IPS-20b (cell line): ENCODE measurements around the gene PTPRQ.

Experiments used
- H3K27ac ChIP-seq: one replicate; pipeline ENCODE4 v1.5.1; 2013; ENCODE audit warnings: low read length
- H3K27me3 ChIP-seq: 2 replicates; pipeline ENCODE4 v1.6.1; 2013; ENCODE audit warnings: mild to moderate bottlenecking, low read length, inconsistent platforms; ENCODE audit not compliant: insufficient read depth
- H3K36me3 ChIP-seq: 2 replicates; pipeline ENCODE4 v1.6.1; 2013; ENCODE audit warnings: low read depth, mild to moderate bottlenecking, inconsistent platforms, low read length, moderate library complexity; ENCODE audit not compliant: insufficient read depth
- H3K4me1 ChIP-seq: 2 replicates; pipeline ENCODE4 v1.6.1; 2013; ENCODE audit warnings: mild to moderate bottlenecking, control low read depth, inconsistent platforms, low read length, moderate library complexity; ENCODE audit not compliant: insufficient read depth
- H3K4me3 ChIP-seq: 2 replicates; pipeline ENCODE4 v1.5.1; 2013; ENCODE audit warnings: mild to moderate bottlenecking, low read length, inconsistent platforms
- H3K9ac ChIP-seq: 2 replicates; pipeline ENCODE4 v1.6.1; 2013; ENCODE audit warnings: low read depth, mild to moderate bottlenecking, inconsistent platforms, low read length, moderate library complexity
- H3K9me3 ChIP-seq: 2 replicates; pipeline ENCODE4 v1.6.1; 2013; ENCODE audit warnings: mild to moderate bottlenecking, low read depth, low read length, inconsistent platforms; ENCODE audit not compliant: insufficient read depth

The PTPRQ gene

GRCh38 chr12:80443974-80444666, at the start of gene PTPRQ:
TSS of gene PTPRQ (plus strand) at chr12:80444235. CDS start at chr12:80444346, 111 bp downstream.
- H3K36me3 ChIP-seq, result no peaks in the 10 kb centered on the region
- no peak within 1 kb of the TSS for H3K27ac ChIP-seq
- H3K9me3 ChIP-seq, result no peaks in the 10 kb centered on the region
- H3K4me1 ChIP-seq, result no peaks in the 10 kb centered on the region
- no peaks in the 10 kb centered on the region for H3K27me3 ChIP-seq
- no peak within 1 kb of the TSS for H3K9ac ChIP-seq
- no peak within 1 kb of the TSS for H3K4me3 ChIP-seq

- Histone ChIP-seq H3K27ac (no peak overlapping the region), H3K9ac (no peak overlapping the region), H3K36me3 (no peaks in the 10 kb centered on the region), H3K27me3 (no peaks in the 10 kb centered on the region), H3K9me3 (no peaks in the 10 kb centered on the region), H3K4me3 (no peak overlapping the region), H3K4me1 (no peaks in the 10 kb centered on the region)
Measured at GRCh38 chr12:80400571-80400991, 43.5 kb upstream of the PTPRQ start.

GRCh38 chr12:80401191-80401590, 42.8 kb upstream of the PTPRQ start:
- Histone ChIP-seq H3K27ac (no peak overlapping the region), H3K4me3 (no peak overlapping the region), H3K27me3 (no peaks in the 10 kb centered on the region), H3K4me1 (no peaks in the 10 kb centered on the region), H3K36me3 (no peaks in the 10 kb centered on the region), H3K9me3 (no peaks in the 10 kb centered on the region), H3K9ac (no peak overlapping the region)

- Histone ChIP-seq H3K4me3 (no peak overlapping the region), H3K36me3 (no peaks in the 10 kb centered on the region), H3K9me3 (no peaks in the 10 kb centered on the region), H3K4me1 (no peaks in the 10 kb centered on the region), H3K9ac (no peak overlapping the region), H3K27ac (no peak overlapping the region), H3K27me3 (no peaks in the 10 kb centered on the region)
Measured at GRCh38 chr12:80404629-80405028, 39.4 kb upstream of the PTPRQ start.

GRCh38 chr12:80406253-80406652, 37.8 kb upstream of the PTPRQ start:
- Histone ChIP-seq H3K9ac (no peak overlapping the region), H3K4me1 (no peaks in the 10 kb centered on the region), H3K9me3 (no peaks in the 10 kb centered on the region), H3K27me3 (no peaks in the 10 kb centered on the region), H3K4me3 (no peak overlapping the region), H3K27ac (no peak overlapping the region), H3K36me3 (no peaks in the 10 kb centered on the region)

GRCh38 chr12:80411787-80412186, 32.2 kb upstream of the PTPRQ start:
- no peak overlapping the region for H3K27ac ChIP-seq
- no peaks in the 10 kb centered on the region for H3K9me3 ChIP-seq
- H3K4me3 ChIP-seq, result no peak overlapping the region
- H3K4me1 ChIP-seq, result no peaks in the 10 kb centered on the region
- H3K9ac ChIP-seq, result no peak overlapping the region
- H3K27me3 ChIP-seq, result no peaks in the 10 kb centered on the region
- no peaks in the 10 kb centered on the region for H3K36me3 ChIP-seq

GRCh38 chr12:80412343-80412953, 31.6 kb upstream of the PTPRQ start:
- H3K9me3 ChIP-seq, result no peaks in the 10 kb centered on the region
- H3K4me1 ChIP-seq, result no peaks in the 10 kb centered on the region
- H3K36me3 ChIP-seq, result no peaks in the 10 kb centered on the region
- no peak overlapping the region for H3K27ac ChIP-seq
- H3K9ac ChIP-seq, result no peak overlapping the region
- no peaks in the 10 kb centered on the region for H3K27me3 ChIP-seq
- H3K4me3 ChIP-seq, result no peak overlapping the region

- Histone ChIP-seq H3K36me3 (no peaks in the 10 kb centered on the region), H3K9ac (no peak overlapping the region), H3K27ac (no peak overlapping the region), H3K4me3 (no peak overlapping the region), H3K27me3 (no peaks in the 10 kb centered on the region), H3K9me3 (no peaks in the 10 kb centered on the region), H3K4me1 (no peaks in the 10 kb centered on the region)
Measured at GRCh38 chr12:80413462-80413861, 30.6 kb upstream of the PTPRQ start.

- Histone ChIP-seq H3K9me3 (no peaks in the 10 kb centered on the region), H3K9ac (no peak overlapping the region), H3K27me3 (no peaks in the 10 kb centered on the region), H3K4me1 (no peaks in the 10 kb centered on the region), H3K27ac (no peak overlapping the region), H3K36me3 (no peaks in the 10 kb centered on the region), H3K4me3 (no peak overlapping the region)
Measured at GRCh38 chr12:80415466-80415865, 28.6 kb upstream of the PTPRQ start.

- no peak overlapping the region for H3K9ac ChIP-seq
- H3K27ac ChIP-seq, result no peak overlapping the region
- H3K4me3 ChIP-seq, result no peak overlapping the region
- H3K9me3 ChIP-seq, result no peaks in the 10 kb centered on the region
- H3K4me1 ChIP-seq, result no peaks in the 10 kb centered on the region
- no peaks in the 10 kb centered on the region for H3K36me3 ChIP-seq
- no peaks in the 10 kb centered on the region for H3K27me3 ChIP-seq
Measured at GRCh38 chr12:80419644-80420043, 24.4 kb upstream of the PTPRQ start.

GRCh38 chr12:80420075-80420474, 24.0 kb upstream of the PTPRQ start:
- H3K4me1 ChIP-seq, result no peaks in the 10 kb centered on the region
- H3K9me3 ChIP-seq, result no peaks in the 10 kb centered on the region
- no peaks in the 10 kb centered on the region for H3K27me3 ChIP-seq
- H3K27ac ChIP-seq, result no peak overlapping the region
- no peak overlapping the region for H3K4me3 ChIP-seq
- no peaks in the 10 kb centered on the region for H3K36me3 ChIP-seq
- no peak overlapping the region for H3K9ac ChIP-seq

- no peaks in the 10 kb centered on the region for H3K27me3 ChIP-seq
- no peaks in the 10 kb centered on the region for H3K4me1 ChIP-seq
- no peak overlapping the region for H3K27ac ChIP-seq
- no peaks in the 10 kb centered on the region for H3K36me3 ChIP-seq
- H3K4me3 ChIP-seq, result no peak overlapping the region
- H3K9ac ChIP-seq, result no peak overlapping the region
- no peaks in the 10 kb centered on the region for H3K9me3 ChIP-seq
Measured at GRCh38 chr12:80422550-80422949, 21.5 kb upstream of the PTPRQ start.
